ENCODE measurements around the gene PACSIN2.

PACSIN2 gene

GRCh38 chr22:42939941-42940653, 74.9 kb downstream of the PACSIN2 start:
- TF ChIP-seq TAF1 (IDR thresholded peaks at IDR 0.05; ENCODE audit: borderline replicate concordance, insufficient read depth, low read length) (no peak), SIN3A (IDR thresholded peaks at IDR 0.05; ENCODE audit: borderline replicate concordance, insufficient read depth, low read length) (no peak)
- TF ChIP-seq, protein P1, sequence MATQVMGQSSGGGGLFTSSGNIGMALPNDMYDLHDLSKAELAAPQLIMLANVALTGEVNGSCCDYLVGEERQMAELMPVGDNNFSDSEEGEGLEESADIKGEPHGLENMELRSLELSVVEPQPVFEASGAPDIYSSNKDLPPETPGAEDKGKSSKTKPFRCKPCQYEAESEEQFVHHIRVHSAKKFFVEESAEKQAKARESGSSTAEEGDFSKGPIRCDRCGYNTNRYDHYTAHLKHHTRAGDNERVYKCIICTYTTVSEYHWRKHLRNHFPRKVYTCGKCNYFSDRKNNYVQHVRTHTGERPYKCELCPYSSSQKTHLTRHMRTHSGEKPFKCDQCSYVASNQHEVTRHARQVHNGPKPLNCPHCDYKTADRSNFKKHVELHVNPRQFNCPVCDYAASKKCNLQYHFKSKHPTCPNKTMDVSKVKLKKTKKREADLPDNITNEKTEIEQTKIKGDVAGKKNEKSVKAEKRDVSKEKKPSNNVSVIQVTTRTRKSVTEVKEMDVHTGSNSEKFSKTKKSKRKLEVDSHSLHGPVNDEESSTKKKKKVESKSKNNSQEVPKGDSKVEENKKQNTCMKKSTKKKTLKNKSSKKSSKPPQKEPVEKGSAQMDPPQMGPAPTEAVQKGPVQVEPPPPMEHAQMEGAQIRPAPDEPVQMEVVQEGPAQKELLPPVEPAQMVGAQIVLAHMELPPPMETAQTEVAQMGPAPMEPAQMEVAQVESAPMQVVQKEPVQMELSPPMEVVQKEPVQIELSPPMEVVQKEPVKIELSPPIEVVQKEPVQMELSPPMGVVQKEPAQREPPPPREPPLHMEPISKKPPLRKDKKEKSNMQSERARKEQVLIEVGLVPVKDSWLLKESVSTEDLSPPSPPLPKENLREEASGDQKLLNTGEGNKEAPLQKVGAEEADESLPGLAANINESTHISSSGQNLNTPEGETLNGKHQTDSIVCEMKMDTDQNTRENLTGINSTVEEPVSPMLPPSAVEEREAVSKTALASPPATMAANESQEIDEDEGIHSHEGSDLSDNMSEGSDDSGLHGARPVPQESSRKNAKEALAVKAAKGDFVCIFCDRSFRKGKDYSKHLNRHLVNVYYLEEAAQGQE (IDR thresholded peaks at IDR 0.05; ENCODE audit: insufficient read depth in 1 of 2, low read depth in 2 of 2, low read length in 2 of 2): no peak

DNA sequence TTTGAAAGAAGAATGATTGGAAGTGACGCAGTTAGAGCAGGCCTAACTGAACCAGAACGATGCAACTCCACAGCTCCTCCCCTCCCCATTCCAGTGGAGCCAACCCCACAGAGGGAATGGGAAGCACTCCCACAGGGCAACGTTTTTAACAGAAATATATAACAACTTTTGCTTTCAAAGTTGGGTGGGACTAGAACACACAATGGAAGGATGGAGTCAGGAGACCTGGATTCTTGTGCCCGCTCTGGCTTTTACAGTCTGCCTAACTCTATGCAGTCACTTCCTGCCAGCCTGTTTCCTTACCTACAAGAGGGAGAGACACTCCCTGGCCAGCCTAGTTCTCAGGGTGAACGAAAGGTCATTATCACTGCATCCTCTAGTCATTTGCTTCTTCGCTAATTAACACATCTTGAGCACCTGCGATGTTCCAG, 75.5 kb downstream of the PACSIN2 start:
- TF ChIP-seq TAF1 (IDR thresholded peaks at IDR 0.05; ENCODE audit: borderline replicate concordance, insufficient read depth, low read length) (no peak), SIN3A (IDR thresholded peaks at IDR 0.05; ENCODE audit: borderline replicate concordance, insufficient read depth, low read length) (no peak), POLR2AphosphoS5 (IDR thresholded peaks at IDR 0.05; ENCODE audit: low read depth, low read length) (no peak), FOXP2 (optimal IDR thresholded peaks at IDR 0.05; ENCODE audit: borderline replicate concordance, extremely low read depth, extremely low read length, insufficient read depth) (no peak)
- TF ChIP-seq, protein P1 (IDR thresholded peaks at IDR 0.05; ENCODE audit: insufficient read depth in 1 of 2, low read depth in 2 of 2, low read length in 2 of 2): no peak

- TF ChIP-seq, protein P1 (IDR thresholded peaks at IDR 0.05; ENCODE audit: insufficient read depth in 1 of 2, low read depth in 2 of 2, low read length in 2 of 2): no peak
- no peak for TF ChIP-seq FOXP2 (optimal IDR thresholded peaks at IDR 0.05; ENCODE audit: borderline replicate concordance, extremely low read depth, extremely low read length, insufficient read depth)
- TF ChIP-seq SIN3A (IDR thresholded peaks at IDR 0.05; ENCODE audit: borderline replicate concordance, insufficient read depth, low read length): no peak
- TF ChIP-seq POLR2AphosphoS5 (IDR thresholded peaks at IDR 0.05; ENCODE audit: low read depth, low read length): no peak
- no peak for TF ChIP-seq TAF1 (IDR thresholded peaks at IDR 0.05; ENCODE audit: borderline replicate concordance, insufficient read depth, low read length)
These were observed 76.0 kb downstream of the PACSIN2 start for GRCh38 chr22:42938976-42939375.

DNA sequence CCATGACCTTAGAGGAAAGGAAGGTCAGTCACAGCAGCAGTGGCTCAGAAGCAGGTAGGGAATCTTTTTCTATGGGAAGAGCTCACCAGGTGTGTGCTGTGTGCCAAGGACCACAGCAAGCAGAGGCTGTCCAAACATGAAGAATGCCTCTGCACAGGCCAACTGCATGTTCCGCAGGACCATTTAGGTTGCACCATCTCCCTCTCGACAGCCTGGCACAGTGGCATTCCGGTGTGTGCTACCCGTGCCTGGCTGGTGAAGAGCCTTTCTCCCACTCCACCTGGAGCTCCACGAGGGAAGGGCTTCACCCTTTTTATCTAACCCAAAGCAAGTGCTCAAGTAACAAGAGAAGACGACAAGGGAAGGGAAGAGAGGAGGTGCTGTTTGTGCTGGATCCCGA, 76.5 kb downstream of the PACSIN2 start:
- TF ChIP-seq SIN3A (IDR thresholded peaks at IDR 0.05; ENCODE audit: borderline replicate concordance, insufficient read depth, low read length) (no peak), TAF1 (IDR thresholded peaks at IDR 0.05; ENCODE audit: borderline replicate concordance, insufficient read depth, low read length) (no peak), POLR2AphosphoS5 (IDR thresholded peaks at IDR 0.05; ENCODE audit: low read depth, low read length) (no peak), FOXP2 (optimal IDR thresholded peaks at IDR 0.05; ENCODE audit: borderline replicate concordance, extremely low read depth, extremely low read length, insufficient read depth) (no peak)
- TF ChIP-seq, protein P1 (IDR thresholded peaks at IDR 0.05; ENCODE audit: insufficient read depth in 1 of 2, low read depth in 2 of 2, low read length in 2 of 2): no peak

All from PFSK-1 (cell line).